Karpas-422 (cell line): Measurements from ENCODE around the gene KRT13. TPM values are rescaled to one million over a fixed set of nuclear protein-coding genes. Genes with fewer than 3 reads are reported as not detected.

ENCODE experiments used
- DNase-seq: peaks from one replicate; pipeline ENCODE4 v3.0.0-alpha.2; 2015
- H2AFZ ChIP-seq: fragments of 200-600 bp; sonication (generic); 2 replicates; pipeline ENCODE4 v1.6.1; 2014; ENCODE audit warnings: antibody characterized with exemption, low read length, mixed read lengths
- H3K27ac ChIP-seq: fragments of 200-600 bp; sonication (generic); 2 replicates; pipeline ENCODE4 v1.5.1; 2014; ENCODE audit warnings: mild to moderate bottlenecking, low read length, moderate library complexity
- H3K27me3 ChIP-seq: fragments of 200-600 bp; sonication (generic); 2 replicates; pipeline ENCODE4 v1.6.1; 2014; ENCODE audit warnings: low read length, mixed read lengths
- H3K36me3 ChIP-seq: fragments of 200-600 bp; sonication (generic); 2 replicates; pipeline ENCODE4 v1.6.1; 2014; ENCODE audit warnings: low read length, mixed read lengths; ENCODE audit not compliant: insufficient read depth
- H3K4me1 ChIP-seq: fragments of 200-600 bp; sonication (generic); 2 replicates; pipeline ENCODE4 v1.6.1; 2014; ENCODE audit warnings: mild to moderate bottlenecking, low read length, mixed read lengths
- H3K4me2 ChIP-seq: fragments of 200-600 bp; sonication (generic); 2 replicates; pipeline ENCODE4 v1.6.1; 2014; ENCODE audit warnings: low read length, low read depth, mild to moderate bottlenecking; ENCODE audit not compliant: poor library complexity, severe bottlenecking
- H3K4me3 ChIP-seq: fragments of 200-600 bp; sonication (generic); 2 replicates; pipeline ENCODE4 v1.5.1; 2014; ENCODE audit warnings: mild to moderate bottlenecking, antibody characterized with exemption, low read length, mixed read lengths
- H3K79me2 ChIP-seq: fragments of 200-600 bp; sonication (generic); 2 replicates; pipeline ENCODE4 v1.6.1; 2014; ENCODE audit warnings: mild to moderate bottlenecking, low read length, mixed read lengths
- H3K9ac ChIP-seq: fragments of 200-600 bp; sonication (generic); 2 replicates; pipeline ENCODE4 v1.6.0; 2014; ENCODE audit warnings: low read length
- H3K9me2 ChIP-seq: fragments of 200-600 bp; sonication (generic), shearing (Covaris generic); replicated peaks from 2 replicates; pipeline ENCODE4 v1.6.0; 2014; ENCODE audit warnings: mild to moderate bottlenecking, low read length, moderate library complexity; ENCODE audit not compliant: insufficient read depth
- H3K9me3 ChIP-seq: fragments of 300-700, 200-600 bp; sonication (generic); 2 replicates; pipeline ENCODE4 v1.6.1; 2014; ENCODE audit warnings: low read length, mixed read lengths
- H4K20me1 ChIP-seq: fragments of 200-600 bp; sonication (generic); 2 replicates; pipeline ENCODE4 v1.6.1; 2014; ENCODE audit warnings: mild to moderate bottlenecking, antibody characterized with exemption, low read length, low read depth; ENCODE audit not compliant: insufficient read depth
- total RNA-seq: library from RNA; depleted of rRNA; stranded (reverse); fragments of >200 nt; shearing (Covaris generic); gene quantifications from 2 replicates; pipeline ENCODE4 v1.2.3, GENCODE V29; 2014; ENCODE audit warnings: low replicate concordance

The KRT13 gene
- total RNA-seq, 1 experiment from 2014 or later = not detected

DNA sequence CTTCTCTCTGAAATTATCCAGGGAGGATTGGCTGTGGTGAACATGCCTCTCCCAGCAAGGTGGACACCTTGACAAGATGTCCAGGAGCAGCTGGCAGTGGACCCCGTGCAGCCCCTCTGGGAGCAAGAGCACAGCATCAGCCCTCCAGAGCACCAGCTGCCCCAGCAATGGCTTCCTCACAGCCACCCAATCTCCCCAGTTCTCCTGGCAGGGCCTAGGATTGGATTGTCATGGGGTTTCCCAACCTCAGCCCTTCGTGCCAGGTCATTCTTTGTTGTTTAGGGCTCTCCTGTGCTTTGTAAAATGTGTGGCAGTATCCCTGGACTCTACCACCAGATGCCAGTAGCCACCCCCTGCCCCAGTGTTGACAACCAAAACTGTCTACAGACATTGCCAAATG lies 13.9 kb downstream of the KRT13 start:
- H3K4me3 ChIP-seq = no peak overlapping the region
- H3K27me3 ChIP-seq = no peaks in the 10 kb centered on the region
- no peaks in the 10 kb centered on the region for H4K20me1 ChIP-seq
- DNase-seq = no peak
- H3K4me1 ChIP-seq = no peaks in the 10 kb centered on the region
- H3K4me2 ChIP-seq = no peak overlapping the region
- no peak overlapping the region for H2AFZ ChIP-seq
- no peaks in the 10 kb centered on the region for H3K9me2 ChIP-seq
- no peaks in the 10 kb centered on the region for H3K36me3 ChIP-seq
- H3K27ac ChIP-seq = no peak overlapping the region
- no peaks in the 10 kb centered on the region for H3K79me2 ChIP-seq
- no peak overlapping the region for H3K9ac ChIP-seq
- H3K9me3 ChIP-seq = no peaks in the 10 kb centered on the region

DNA sequence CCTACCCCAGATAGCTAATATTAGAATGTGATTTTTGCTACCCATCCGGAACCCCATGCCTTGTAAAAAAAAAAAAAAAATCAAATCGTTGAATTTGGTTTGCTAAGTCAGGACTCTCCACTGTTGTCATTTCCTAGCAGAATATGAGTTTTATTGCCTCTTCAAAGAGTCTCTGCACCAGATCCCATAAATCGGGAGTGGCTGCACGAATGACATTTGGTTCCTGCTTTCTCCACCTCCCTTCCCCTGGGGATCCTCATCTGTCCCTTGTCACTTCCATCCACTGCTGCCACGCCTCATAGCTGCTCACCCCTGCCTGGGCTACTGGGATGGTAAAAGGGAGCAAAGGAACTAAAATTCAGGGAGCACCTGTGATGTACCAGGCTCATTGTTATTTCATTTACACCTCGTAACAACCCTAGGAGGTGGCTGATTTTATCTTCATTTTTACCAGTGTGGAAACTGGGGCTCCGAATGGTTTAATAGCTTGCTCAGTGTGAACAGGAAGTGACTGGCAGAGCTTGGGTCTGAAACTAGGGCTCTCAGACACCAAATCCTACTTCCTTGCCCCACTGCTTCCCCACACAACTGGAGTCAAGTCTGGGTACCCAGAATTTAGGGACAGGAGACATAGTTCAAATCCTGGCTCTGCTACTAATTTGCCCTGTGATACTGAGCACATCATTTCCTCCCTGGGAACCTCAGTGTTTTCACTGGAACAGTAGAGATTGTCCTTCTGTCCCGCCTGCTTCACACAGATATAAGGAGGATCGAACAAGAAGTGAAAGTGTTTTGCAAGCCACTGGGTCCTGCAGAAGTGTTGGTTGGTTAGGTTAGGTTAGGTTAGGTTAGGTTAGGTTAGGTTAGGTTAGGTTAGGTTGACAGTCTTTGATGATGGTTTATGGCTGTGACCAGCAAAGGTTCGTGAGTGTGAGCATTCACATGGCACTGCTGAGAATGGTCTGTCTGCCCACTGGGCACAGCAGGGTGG lies 15.1 kb downstream of the KRT13 start:
- Histone ChIP-seq H3K9me2 (no peaks in the 10 kb centered on the region), H3K27me3 (no peaks in the 10 kb centered on the region), H3K9ac (no peak overlapping the region), H3K4me2 (no peak overlapping the region), H3K4me3 (no peak overlapping the region), H3K9me3 (no peaks in the 10 kb centered on the region), H3K36me3 (no peaks in the 10 kb centered on the region), H3K27ac (no peak overlapping the region), H4K20me1 (no peaks in the 10 kb centered on the region), H2AFZ (no peak overlapping the region), H3K79me2 (no peaks in the 10 kb centered on the region), H3K4me1 (no peaks in the 10 kb centered on the region)
- DNase-seq = no peak

DNA sequence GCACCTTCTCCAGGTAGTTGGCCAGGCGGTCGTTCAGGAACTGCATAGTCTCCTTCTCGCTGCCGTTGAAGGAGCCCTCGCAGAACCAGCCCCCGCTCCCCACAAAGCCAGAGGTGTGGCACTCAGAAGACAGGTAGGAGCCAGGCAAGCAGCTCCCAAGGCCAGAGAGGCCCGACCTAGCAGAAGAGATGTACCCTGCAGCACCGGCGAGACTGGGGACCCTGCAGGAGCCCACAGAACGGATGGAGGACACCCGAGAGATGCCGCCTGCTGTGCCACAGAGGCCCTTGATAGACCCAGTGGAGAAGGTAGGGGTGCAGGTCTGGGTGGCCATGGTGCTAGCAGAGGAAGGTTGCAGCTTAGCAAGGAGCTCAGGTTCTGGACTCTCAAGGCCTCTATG lies 15.9 kb downstream of the KRT13 start, which contains the start of gene KRT36:
Gene KRT36, minus strand, starts transcription at position 380 of the 400 bp plus-strand sequence. Its CDS starts 46 bp downstream, at position 334.
- Histone ChIP-seq H4K20me1 (no peaks in the 10 kb centered on the region), H3K9ac (no peak within 1 kb of the TSS)
- no peak for DNase-seq

DNA sequence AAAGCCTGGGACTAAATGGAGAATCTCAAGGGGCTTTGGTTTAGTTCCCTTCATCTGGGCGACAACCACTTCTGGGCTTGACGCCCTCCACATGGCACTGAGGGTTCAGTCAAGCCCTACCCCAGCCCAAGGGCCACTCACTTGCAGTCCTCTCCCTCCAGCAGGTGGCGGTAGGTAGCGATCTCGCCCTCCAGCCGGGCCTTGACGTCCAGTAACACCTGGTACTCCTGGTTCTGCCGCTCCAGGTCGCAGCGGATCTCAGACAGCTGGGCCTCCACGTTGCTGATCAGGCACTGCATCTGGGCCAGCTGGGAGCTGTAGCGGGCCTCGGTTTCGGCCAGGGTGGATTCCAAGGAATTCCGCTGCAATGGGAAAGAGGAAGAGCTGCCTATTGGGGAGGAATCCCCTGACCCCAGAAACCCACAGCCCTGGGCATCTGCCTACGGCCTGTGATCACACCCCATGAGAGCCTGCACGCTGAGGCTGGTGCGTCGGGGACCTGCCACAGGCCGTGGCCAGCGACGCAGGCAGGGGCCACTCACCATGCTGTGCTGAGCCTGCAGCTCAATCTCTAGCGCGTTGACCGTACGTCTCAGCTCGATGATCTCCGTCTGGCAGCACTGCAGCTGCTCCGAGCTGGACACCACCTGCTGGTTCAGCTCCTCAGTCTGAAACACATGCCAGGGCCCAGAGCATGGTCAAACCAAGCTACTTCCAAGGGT lies 18.4 kb downstream of the KRT13 start:
- no peaks in the 10 kb centered on the region for H3K27me3 ChIP-seq
- H4K20me1 ChIP-seq = no peaks in the 10 kb centered on the region
- H3K27ac ChIP-seq = no peak overlapping the region
- H3K9ac ChIP-seq = no peak overlapping the region
- DNase-seq = peak; percentile 77
- no peaks in the 10 kb centered on the region for H3K36me3 ChIP-seq
- H3K4me3 ChIP-seq = no peak overlapping the region
- no peak overlapping the region for H3K4me2 ChIP-seq
- no peaks in the 10 kb centered on the region for H3K79me2 ChIP-seq
- no peaks in the 10 kb centered on the region for H3K9me3 ChIP-seq
- no peaks in the 10 kb centered on the region for H3K4me1 ChIP-seq
- no peaks in the 10 kb centered on the region for H3K9me2 ChIP-seq
- no peak overlapping the region for H2AFZ ChIP-seq

More for the DNA sequence above, 15.9 kb downstream of the KRT13 start, which contains the start of gene KRT36:
- H3K9me2 ChIP-seq = no peaks in the 10 kb centered on the region
- H2AFZ ChIP-seq = no peak within 1 kb of the TSS
- no peak within 1 kb of the TSS for H3K27ac ChIP-seq
- H3K27me3 ChIP-seq = no peaks in the 10 kb centered on the region
- no peak within 1 kb of the TSS for H3K4me2 ChIP-seq
- H3K4me1 ChIP-seq = no peaks in the 10 kb centered on the region
- H3K79me2 ChIP-seq = no peaks in the 10 kb centered on the region
- no peak within 1 kb of the TSS for H3K4me3 ChIP-seq
- no peaks in the 10 kb centered on the region for H3K36me3 ChIP-seq
- H3K9me3 ChIP-seq = no peaks in the 10 kb centered on the region

DNA sequence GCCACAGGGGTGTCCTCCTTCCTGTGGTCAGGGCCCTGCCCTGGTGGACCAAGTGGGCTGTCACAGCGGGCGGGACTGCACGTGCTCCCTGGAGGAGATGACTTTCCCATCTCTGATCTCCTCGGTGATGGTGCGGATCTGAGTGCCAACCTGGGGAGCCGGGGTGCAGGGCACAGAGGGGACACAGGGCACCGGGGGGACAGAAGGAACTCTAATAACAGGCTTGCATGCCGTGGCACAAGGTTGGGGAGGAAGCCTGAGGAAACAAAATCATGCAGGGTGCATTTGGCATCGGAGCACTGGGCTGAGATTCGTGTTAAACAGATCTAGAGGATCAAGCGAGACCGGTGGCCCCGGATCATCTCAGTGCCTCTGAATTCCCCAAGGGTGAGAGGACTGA lies 19.1 kb downstream of the KRT13 start:
- Histone ChIP-seq H3K4me2 (no peak overlapping the region), H3K9ac (no peak overlapping the region), H2AFZ (no peak overlapping the region), H3K36me3 (no peaks in the 10 kb centered on the region), H3K27ac (no peak overlapping the region), H3K79me2 (no peaks in the 10 kb centered on the region), H3K4me1 (no peaks in the 10 kb centered on the region), H4K20me1 (no peaks in the 10 kb centered on the region), H3K4me3 (no peak overlapping the region), H3K9me2 (no peaks in the 10 kb centered on the region), H3K27me3 (no peaks in the 10 kb centered on the region), H3K9me3 (no peaks in the 10 kb centered on the region)
- no peak for DNase-seq

- no peaks in the 10 kb centered on the region for H3K4me1 ChIP-seq
- H3K9me2 ChIP-seq = no peaks in the 10 kb centered on the region
- no peak for DNase-seq
- H3K9ac ChIP-seq = no peak overlapping the region
- H2AFZ ChIP-seq = no peak overlapping the region
- H4K20me1 ChIP-seq = no peaks in the 10 kb centered on the region
- no peak overlapping the region for H3K4me3 ChIP-seq
- H3K27ac ChIP-seq = no peak overlapping the region
- no peaks in the 10 kb centered on the region for H3K9me3 ChIP-seq
- H3K4me2 ChIP-seq = no peak overlapping the region
- H3K79me2 ChIP-seq = no peaks in the 10 kb centered on the region
- no peaks in the 10 kb centered on the region for H3K27me3 ChIP-seq
- no peaks in the 10 kb centered on the region for H3K36me3 ChIP-seq
These were observed 20.2 kb downstream of the KRT13 start for GRCh38 chr17:41484920-41485904.

DNA sequence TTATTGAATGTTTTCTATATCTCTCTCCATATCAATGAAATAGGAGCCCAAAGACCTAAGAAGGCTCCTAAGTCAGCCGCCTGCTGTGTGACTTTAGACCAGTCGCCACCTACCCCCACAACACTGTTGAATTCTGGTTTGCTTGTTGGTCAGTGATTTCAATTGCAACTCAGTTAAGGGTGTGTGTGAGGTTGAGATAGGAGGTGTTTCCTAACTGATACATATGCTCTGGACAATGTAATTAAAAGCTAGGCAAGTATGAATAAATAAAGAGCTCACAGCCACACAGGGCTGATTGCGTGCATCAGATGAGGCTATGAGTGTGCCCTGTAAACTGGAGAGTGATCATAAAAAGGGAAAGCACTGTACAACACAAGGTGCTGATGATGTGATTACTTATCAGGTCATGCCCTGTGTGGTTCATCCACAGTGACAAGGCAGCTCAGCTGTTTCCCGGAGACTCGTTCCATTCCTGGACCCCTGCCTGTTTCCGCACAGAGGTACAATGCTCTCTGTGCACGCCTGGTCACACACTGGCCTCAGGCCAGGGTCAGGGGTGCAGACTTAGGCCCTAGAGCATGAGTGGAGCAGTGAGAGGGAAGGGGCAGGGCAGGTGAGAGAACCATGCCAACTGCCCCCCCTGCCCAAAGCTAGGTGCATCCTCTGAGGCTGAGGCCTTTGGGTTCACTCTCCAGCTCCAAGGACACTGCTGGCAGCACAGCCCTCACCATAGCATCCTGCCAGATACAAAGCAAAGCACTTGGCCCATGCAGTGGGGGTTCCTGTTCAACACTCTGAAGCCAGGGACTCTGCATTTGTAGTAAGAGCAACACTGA lies 21.2 kb downstream of the KRT13 start:
- Histone ChIP-seq H3K4me1 (no peaks in the 10 kb centered on the region), H3K4me2 (no peak overlapping the region), H3K9me2 (no peaks in the 10 kb centered on the region), H2AFZ (no peak overlapping the region), H3K27me3 (no peaks in the 10 kb centered on the region), H3K79me2 (no peaks in the 10 kb centered on the region), H3K36me3 (no peaks in the 10 kb centered on the region), H3K27ac (no peak overlapping the region), H3K9ac (no peak overlapping the region), H3K9me3 (no peaks in the 10 kb centered on the region), H3K4me3 (no peak overlapping the region), H4K20me1 (no peaks in the 10 kb centered on the region)
- no peak for DNase-seq
